DMS79 (cell line): ENCODE results near the gene BARX1.

ENCODE experiments used
- DNase-seq: peaks from one replicate; lab custom pipeline; 2025; lab: John Stamatoyannopoulos, UW

Gene BARX1

GRCh38 chr9:93917121-93917853 is 37.9 kb downstream of the BARX1 start:
- DNase-seq = no peak

GRCh38 chr9:93916358-93916757 is 38.8 kb downstream of the BARX1 start:
- DNase-seq = no peak

- DNase-seq = no peak
Measured at GRCh38 chr9:93911801-93912554, 43.2 kb downstream of the BARX1 start.

GRCh38 chr9:93911136-93911745 is 43.9 kb downstream of the BARX1 start:
- no peak for DNase-seq

- no peak for DNase-seq
Measured at GRCh38 chr9:93910598-93910997, 44.6 kb downstream of the BARX1 start.

GRCh38 chr9:93910196-93910595 is 45.0 kb downstream of the BARX1 start:
- DNase-seq = no peak

- DNase-seq = no peak
Measured at GRCh38 chr9:93909242-93909616, 45.9 kb downstream of the BARX1 start.

GRCh38 chr9:93908591-93909241 is 46.4 kb downstream of the BARX1 start:
- no peak for DNase-seq

- DNase-seq = no peak
Measured at GRCh38 chr9:93907551-93908199, 47.5 kb downstream of the BARX1 start.

- no peak for DNase-seq
Measured at GRCh38 chr9:93906195-93906880, 48.8 kb downstream of the BARX1 start.

- DNase-seq = no peak
Measured at GRCh38 chr9:93905473-93906133, 49.6 kb downstream of the BARX1 start.

- no peak for DNase-seq
Measured at GRCh38 chr9:93904649-93905472, 50.3 kb downstream of the BARX1 start.

GRCh38 chr9:93903886-93904648 is 51.1 kb downstream of the BARX1 start:
- DNase-seq = no peak

- DNase-seq = no peak
Measured at GRCh38 chr9:93902780-93903655, 52.1 kb downstream of the BARX1 start.

GRCh38 chr9:93902051-93902779 is 52.9 kb downstream of the BARX1 start:
- no peak for DNase-seq
